ENCODE data around the gene VOPP1.
"Not testable (repeated sequence)": the region's sequence is repeated elsewhere in the genome, so short reads cannot be mapped to it uniquely, and the experiment has no call there.

VOPP1 gene

DNA sequence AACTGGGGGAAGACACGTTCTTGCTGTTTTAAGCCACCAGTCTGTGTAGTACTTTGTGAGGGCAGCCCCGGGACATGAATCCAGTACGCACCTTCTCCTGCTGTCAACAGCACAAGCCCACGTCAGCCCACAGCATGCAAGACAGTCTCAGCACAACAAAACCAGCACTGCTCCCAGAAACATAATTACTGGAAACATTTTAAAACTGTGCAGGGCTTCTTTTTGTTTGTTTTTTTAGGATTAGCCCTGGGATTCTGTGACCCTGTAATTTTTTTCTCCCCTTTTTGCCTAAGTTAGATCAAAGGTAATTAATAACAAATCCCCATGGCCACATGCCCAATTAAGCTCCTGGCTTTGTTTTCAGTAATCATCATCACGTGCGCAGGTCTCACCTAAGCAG is 87.5 kb downstream of the VOPP1 start:
- DNase-seq: no peak

DNA sequence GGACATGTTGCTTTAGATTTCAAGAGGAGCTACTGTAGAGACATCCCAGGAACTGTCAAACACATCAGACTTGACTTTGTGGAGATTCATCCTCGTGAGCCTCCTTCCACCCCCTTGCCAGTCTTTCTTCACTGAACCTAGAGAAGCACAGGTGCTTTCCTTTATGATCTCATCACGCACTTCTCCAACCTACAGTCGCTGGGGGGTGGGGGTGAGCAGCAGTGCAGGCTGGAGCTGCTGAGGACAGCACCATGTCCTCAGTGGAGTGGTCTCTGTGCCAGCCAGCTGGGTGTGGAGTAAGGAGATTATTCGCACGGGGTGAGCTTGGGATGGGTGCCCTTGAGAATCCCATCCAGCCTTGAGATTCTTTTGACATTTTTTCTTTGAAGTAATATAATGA is 88.1 kb downstream of the VOPP1 start:
- DNase-seq: no peak

DNA sequence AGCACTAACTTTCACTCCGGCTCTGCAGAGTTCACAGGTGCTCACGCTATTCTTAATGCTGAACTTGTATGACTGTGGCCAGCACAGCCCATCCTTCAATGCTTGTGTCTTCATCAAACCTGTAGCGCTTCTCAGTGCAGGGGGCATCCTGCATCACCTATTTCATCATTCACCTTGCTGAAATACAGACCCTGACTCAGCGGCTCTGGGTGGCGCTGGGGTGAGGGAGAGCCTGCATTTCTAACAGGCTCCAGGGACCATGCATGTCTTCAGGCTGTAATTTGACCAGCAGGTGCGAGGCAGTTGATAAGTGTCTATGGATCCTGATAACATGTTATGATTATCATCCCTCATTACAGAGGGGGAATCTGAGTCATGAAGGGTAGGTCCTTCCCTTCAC is 89.3 kb downstream of the VOPP1 start:
- DNase-seq: no peak

DNA sequence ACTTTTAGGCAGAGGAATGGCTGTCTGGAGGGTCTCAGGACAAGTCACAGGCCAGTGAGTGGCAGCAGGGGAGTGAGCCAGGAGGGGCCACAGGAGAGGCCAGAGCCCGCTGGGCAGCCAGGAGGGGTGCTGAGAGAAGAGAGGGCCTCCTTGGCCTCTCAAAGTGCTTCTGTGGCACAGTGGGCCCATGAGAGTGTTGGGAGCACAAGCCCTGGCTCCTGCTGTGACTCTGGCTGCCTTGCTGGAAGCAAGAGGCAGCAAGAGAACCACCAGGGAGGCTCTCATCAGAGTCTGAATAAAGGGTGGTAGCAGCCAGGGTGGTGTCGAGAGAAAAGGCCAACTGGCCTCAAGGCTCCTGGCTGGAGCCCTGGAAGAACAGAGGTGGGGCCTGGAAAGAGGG is 91.1 kb downstream of the VOPP1 start:
- DNase-seq: no peak

DNA sequence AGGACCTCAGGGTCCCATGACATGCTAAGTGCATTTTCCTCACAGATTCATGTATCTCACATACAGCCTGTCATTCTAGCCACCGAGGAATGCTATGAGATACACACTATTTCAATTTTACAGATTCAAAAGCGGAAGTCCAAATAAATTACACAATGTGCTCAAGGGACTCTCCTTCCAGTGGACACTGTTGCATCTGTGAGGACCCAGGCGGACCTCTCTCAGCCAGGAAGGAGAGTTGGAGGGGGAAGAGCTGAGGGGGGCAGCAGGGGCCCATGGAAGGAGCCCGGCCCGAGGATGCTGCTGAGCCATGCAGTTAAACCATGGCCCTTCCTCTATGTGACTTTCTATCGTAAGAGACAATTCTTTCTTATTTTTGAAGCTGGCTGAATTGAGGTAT is 93.6 kb downstream of the VOPP1 start:
- DNase-seq: no peak

DNA sequence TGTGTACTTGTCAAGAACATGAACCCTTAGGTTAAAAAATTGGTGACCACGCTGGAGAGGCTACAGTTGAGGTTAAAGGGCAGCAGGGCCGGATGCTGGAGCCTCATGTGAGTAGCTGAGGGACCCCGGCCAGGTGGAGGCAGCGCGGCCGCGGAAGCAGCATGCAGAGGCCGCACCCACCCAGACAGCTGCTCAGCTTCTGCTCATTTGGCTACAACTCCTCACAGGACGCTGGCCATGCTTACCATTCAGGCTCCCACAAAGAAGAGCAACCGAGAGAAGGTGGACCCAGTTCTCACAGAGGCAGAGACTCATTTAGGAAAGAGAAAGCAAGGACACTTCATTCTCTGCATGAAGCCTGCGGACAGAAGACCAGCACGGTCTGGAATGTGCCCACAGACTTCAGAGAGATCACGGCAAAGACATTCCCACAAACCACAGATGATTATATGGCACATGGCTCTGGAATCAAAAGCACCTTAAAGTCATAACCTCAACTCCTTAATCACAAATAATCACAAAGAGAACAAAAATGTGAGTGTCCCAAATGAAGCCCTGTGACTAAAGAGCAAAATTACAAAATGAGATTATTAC is 94.4 kb downstream of the VOPP1 start:
- no peak for DNase-seq

DNA sequence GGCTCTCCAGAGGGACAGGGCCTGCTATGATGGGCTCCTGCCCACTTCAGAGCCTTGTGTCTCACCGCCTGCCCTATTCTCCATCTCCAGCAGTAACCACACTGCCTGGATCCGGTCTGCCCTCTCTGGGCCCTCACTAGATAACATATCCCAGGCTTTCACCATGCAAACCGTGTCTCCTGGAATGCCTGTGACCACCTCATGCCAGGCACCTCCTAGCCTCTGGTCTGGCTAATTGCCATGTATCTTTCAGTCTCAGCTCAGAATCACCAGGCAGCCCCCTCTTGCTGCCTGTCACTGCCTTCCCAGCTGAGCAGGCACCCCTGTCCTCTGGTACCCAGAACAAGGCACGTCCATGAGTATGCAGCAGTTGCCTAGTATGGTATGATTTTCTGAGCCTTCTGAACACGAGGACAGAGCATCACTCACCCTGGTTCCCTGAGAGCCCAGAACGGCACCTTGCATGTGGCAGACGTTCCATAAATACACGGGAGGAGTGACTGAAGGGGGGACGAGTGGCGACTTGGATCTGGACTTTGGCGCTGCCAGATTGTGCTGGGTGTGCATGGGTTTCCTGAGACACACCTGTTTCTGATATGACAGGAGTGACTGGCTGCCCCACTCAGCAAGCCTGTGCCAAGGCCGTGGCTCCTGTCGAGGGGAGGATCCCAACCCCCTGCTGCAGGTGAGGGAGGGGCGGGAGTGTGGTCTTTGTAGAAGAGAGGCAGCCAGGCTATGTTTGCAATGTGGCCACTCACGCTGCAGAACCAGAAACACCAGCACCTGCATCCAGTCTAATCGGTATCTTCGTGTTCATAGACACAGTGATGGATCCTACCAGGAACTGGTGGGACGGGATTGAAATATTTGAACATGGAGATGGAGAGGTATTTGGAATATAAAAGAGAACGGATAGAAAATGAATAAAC is 95.2 kb downstream of the VOPP1 start:
- no peak for DNase-seq

DNA sequence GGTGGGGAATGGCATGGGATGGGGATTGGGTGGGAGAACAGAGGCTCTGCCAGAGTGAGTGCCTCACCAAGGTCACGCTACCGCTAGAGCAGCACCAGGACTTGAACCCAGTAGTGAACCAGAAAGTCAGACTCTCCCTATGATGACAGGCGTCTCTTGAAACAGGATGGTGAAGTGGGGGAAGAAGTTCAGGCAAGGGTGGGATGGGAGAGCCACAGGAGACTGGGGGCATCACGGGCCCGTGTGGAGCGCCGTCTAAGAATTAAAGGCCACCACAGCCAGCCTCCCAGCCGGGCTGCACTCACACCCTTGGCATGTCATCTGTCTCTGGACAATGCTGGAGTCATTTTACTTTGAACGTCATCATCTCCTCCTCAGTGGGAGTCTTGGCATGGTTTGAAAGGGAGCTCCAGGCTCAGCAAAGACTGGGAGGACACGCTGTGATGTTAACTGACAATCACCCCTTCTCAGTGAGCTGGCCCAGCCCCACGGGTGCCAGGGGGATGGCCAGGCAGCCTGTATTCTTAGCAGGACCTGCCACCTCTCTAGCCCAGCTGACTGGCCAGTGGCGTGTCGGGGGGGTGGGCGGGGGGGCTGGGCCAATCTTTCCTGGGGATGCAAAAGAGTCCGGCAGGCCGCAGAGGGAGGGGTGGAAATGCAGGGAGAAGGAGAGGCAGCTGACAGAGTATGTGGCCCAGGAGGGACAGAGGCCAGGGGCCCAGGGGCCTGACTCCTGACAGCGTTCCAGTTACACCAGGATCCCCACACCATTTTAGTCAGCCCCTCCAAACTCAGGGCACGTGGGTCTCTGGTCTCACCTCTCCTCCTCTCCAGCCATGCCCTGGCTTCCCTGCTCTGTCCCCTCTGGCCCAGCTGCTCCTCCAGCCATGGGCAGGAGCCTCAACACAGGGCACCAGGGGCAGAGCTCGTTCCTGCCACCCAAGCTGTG is 96.2 kb downstream of the VOPP1 start:
- DNase-seq: peak; percentile 40

DNA sequence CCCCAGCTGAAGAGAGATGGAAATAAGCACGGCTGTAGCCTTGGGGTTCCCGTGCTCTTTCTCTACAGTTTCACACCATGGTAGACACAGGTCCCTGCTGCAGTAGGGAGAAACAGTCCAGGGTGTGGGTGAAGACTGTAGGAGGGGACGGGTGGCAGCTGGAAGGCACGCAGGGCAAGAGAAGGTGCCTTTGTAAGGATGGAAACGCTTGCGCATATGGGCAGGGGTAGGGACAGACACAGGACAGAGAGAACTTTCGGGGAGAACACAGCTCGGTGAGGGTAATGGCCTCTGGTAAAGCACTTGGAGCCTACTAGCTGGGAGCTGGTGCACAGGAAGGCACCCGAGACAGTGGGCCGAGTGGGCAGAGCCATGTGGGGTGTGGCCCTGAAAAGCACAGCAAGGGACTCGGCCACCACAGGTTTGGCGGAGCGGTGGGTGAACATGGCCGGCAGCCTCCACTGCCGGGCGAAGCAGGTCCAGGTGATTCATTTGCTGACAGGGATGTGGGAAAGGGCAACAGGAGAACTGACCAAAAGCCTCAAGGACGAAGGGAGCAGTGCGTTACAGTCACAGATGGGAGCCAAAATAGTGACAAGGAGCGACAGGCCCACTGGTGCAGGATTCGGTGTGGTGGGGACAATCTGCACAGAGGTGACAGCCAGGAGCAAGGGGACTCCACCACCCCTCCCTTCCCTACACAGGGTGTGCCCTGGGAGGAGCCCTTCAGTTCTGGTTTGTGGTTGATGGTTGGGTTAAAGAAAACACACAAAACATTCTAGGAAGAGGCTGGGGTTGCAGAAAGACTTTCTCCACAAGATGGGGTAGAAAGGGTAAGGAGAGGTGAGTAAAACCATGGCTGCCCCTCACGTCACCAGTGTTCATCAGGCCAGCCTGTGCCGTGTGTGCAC is 97.1 kb downstream of the VOPP1 start:
- DNase-seq: no peak

DNA sequence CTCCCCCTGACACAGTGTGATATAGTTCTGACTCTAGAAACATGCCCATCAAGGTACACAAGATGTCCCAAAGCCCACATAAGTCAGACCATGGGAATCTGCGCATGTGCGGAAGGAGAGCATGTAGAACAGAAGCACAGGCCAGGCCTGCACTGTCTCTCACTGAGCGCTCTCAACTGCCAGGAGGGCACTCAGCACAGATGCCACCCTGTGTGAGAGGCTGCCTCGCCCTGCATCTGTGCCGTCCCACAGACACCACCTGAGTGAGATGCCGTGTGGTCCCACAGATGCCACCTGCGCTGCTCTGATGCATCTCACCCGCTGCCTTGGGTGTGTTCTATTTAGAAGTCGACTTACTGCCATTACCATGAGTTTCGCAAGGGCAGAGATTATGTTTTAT is 98.4 kb downstream of the VOPP1 start:
- DNase-seq: no peak

DNA sequence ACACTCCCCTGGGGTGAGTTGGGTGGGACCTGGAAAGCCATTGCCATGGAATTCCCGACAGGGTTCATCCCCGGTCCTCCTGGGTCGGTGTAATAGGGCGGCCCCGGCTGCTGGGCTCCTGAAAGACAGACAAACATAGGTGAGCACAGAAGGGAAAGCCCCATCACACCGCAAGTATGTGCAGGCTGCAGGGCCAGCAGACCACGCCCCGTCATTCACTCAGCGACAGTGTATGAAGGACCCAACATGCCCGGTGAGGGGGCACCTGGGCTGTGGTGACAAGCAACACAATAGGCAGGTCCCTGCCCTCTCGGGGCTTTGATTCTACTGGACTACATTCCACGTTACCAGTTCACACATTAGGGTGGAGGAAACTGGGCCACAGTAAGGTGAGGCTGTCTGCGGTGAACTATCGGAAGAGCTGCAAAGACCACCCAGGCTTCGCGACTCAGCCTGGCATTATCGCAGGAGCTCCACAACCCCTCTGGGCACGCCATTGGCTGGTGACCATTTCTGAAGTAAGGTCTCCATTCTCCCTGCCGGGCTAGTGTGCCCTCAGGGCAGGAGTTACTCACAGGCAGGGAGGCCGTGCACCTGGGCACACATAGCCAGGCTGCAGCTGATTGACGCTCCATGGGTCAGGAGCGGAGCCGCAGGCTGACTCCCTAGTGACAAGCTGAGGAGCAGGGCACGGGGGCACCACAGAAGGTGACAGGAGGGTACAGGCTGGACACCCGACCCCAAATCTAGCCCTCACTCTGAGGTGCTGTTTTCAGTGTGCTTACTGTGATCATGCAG is 99.2 kb downstream of the VOPP1 start:
- DNase-seq: no peak

DNA sequence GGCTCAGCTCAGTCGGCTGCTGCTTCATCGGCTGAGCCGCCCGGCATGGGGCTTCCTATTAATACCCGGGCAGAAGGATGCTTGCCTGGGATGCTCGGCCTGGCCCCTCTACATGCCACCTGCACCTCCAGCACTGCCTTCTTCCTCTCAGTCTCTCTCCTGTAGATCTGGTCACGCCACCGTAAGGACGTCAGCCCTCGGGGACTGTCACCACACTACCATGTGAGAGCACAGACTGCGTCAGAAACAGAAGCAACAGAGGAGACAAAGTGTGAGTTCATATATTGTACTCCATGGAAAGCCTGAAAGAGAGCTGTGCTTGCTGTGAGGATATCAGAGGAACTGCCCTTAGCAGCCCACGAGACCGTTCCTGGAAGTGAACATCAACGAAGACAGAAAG is 99.9 kb downstream of the VOPP1 start:
- DNase-seq: not testable (repeated sequence)

DNA sequence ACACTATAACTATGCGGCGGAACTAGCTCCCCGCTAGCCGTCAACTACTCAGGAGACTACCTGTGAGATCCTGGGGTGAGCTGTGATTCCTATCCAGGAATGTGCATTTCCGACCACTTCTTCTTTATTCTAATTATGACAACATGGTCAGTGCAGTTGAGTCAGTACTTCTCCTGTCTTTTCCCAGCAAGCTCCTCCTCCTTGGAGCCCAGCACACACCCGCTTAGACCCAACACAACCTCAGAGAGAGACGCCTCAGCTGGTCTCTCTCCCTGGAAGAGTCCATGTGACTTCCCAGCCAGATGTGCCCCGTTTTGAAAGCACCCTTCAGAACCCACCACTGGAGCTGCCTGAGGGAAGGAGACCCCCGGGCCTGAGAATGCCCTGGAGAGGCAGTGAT is 100.7 kb downstream of the VOPP1 start:
- DNase-seq: not testable (repeated sequence)

DNA sequence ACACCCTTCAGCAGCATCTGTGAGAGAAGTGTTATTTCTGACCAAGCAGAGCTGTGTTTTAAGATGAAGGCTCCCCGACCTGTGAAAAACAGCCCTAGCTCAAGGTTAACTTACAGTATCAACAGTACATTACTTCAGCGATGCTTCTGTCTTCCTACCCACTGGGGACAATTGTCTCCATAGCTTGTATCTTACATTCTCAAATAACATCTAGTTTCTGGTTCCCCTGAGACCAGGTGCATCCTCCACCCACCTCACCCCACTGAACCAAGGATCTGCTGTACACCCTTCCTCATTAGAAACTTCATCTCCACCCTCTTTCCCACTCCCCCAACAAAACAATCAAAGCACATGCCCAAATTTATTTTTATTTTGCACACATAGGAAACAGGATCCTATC is 102.0 kb downstream of the VOPP1 start:
- DNase-seq: no peak

DNA sequence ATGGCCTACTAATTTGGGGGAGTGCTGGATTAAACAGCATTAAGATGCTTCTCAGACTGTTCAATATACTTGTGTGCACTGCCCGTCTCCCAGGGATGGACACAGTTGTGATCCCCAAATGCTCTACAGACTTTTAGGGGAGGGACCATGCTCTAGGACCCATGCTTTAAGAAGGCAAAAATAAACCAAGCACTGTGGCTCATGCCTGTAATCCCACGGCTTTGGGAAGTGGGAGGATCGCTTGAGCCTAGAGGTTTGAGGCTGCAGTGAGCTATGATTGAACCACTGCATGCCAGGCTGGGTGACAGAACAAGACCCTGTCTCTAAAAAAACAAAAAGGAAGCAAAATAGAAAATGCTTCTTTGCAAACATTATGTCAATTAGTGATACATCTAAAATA is 102.6 kb downstream of the VOPP1 start:
- no peak for DNase-seq

DNA sequence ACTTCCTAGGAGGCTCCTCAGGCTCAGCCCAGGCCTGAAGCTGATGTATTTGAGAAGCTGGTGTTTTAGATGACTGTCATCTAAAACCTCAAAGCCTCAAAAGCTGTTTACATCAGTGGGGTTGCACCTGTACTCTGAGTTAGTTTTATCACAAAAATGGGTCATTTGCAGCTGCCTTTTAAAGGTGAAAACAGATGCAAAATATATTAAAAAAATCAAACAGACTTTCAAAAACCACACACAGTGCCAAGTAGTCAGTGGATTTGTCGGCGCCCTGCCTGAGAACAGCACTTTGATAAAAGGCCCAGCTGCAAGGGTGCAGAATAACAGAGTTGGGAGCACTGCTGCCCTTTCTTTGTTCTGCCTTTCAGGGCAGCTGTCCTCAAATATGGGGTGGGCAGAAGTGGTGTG is 103.0 kb downstream of the VOPP1 start:
- DNase-seq: peak; percentile 38

DNA sequence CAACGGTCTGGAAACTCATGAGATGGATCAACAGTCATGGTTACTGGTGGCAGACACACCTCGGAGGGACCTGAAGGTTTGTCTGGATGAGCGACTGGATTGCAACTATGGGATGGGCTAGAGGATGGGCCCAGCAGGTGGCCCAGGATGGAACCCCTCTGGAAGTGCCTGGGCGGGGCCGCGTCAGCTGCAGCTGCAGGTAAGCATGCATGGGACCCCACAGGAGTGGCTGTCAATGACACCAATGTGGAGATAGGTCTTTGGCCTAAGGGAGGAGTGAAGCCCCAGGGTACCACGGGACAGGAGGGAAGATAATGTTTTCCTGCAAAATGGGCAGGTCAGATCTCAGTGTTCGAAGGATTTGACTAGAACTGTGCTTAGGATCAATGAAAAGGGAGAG is 103.8 kb downstream of the VOPP1 start:
- no peak for DNase-seq

DNA sequence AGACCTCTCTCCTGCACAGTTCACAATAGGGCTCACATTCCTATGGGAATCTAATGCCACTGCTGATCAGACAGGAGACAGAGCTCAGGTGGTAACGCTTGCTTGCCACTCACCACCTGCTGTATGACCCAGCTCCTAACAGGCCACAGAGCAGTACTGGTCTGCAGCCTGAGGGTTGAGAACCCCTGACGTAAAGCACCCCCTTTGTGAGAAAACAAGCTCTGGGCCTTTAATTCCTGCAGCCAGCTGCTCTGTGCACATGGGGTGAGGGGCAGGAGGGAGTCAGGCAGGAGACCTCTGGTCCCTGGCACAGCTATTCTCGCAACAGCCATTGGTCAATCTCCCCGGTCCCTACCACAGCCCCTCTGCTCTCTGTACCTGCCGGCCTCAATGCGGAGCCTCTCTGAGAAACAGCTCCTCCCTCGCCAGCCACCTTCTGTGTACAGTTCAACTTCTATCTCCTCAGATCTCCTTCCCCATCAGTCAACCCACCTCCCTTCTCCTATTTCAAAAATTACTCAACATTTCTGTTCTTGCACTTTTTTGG is 105.2 kb downstream of the VOPP1 start:
- no peak for DNase-seq

DNA sequence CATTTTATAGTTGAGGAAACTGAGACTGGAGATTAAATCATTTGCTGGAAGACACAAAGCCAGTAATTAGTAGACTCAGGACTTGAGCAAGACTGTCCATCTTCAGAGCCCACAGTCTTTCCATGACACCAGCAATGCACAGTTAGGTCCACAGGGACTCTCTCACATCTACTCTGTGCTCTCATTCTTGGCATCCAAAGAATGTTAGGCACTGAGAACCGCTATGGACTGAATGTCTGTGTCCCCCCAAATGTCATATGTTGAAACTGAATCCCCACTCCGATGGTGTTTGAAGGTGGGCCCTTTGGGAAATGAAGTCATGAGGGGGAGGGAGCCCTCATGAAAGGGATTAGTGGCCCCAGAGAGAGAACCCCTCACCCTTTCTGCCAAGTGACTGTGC is 106.6 kb downstream of the VOPP1 start:
- no peak for DNase-seq

DNA sequence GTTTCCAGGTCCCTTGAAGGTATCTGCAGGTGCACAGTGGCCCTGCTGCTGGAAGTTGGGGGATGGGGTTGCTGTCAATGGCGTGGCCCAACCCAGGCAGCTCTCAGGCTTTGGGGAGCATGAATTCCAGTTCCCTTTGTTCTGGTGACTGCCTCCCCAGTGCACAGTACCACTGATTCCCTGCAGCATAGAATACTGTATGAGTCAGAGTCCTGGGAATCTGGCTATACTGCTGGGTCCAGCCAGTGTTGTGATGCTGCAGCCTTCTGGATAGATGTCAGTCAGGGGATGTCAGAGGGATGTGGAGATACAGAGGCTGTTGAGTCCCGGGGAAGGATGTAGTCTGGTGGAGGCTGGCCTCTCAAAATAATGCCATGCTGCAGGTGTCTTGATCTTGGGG is 107.9 kb downstream of the VOPP1 start:
- no peak for DNase-seq

DNA sequence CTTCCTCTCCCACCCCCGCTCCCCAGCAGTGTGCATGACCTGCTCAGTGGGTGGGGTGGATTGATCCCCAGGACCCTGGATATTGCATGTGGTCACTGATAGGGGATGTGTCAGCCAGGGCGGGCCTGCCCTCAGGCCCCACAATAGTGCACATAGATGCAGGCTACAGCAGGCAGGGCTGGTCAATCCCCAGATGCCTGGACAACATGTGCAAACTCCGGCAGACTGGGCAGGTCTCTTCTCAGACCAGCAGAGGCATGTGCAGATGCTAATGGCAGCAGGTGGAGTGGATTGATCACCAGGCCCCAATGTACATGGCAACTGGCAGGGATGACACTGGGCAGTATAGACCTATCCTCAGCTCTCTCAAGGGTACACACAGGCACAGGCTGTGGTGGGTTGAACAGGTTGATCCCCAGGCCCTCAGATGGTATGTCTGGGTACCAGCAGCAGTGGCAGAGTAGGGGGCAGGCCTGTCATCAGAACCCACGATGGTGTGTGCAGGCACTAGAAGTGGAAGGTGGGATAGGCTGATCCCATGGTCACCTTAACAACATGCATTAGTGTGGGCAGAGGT is 108.5 kb downstream of the VOPP1 start:
- no peak for DNase-seq
